AG09319 (cell line): ENCODE data around the gene TMEM52.

Experiments used
- DNase-seq: peaks from one replicate; pipeline ENCODE4 v3.0.0-alpha.2; 2010; ENCODE audit warnings: low read depth; ENCODE audit errors: extremely low read depth
- CTCF ChIP-seq: IDR thresholded peaks from 2 replicates; pipeline ENCODE4 v1.5.1; 2011; ENCODE audit warnings: low read depth, mild to moderate bottlenecking, inconsistent platforms, low read length, moderate library complexity

TMEM52 gene

GRCh38 chr1:1879942-1880341 lies 39.1 kb downstream of the TMEM52 start:
- DNase-seq: no peak
- no peak for TF ChIP-seq CTCF

- TF ChIP-seq CTCF: no peak
- DNase-seq: no peak
Observed at GRCh38 chr1:1877865-1878436, 41.1 kb downstream of the TMEM52 start.

- no peak for TF ChIP-seq CTCF
- no peak for DNase-seq
Observed at GRCh38 chr1:1876335-1876930, 42.6 kb downstream of the TMEM52 start.

GRCh38 chr1:1875932-1876331 lies 43.1 kb downstream of the TMEM52 start:
- DNase-seq: no peak
- TF ChIP-seq CTCF: no peak

- no peak for DNase-seq
- no peak for TF ChIP-seq CTCF
Observed at GRCh38 chr1:1874901-1875300, 44.2 kb downstream of the TMEM52 start.

GRCh38 chr1:1873186-1873585 lies 45.9 kb downstream of the TMEM52 start:
- no peak for DNase-seq
- TF ChIP-seq CTCF: no peak

GRCh38 chr1:1872329-1872994 lies 46.6 kb downstream of the TMEM52 start:
- no peak for TF ChIP-seq CTCF
- no peak for DNase-seq
